Gastrocnemius medialis (tissue), 4 donors: ENCODE results near the gene MYL11.

Experiments
- POLR2A ChIP-seq, 2 donors: fragments of 450-650 bp; IDR thresholded peaks; one replicate each; pipeline ENCODE4 v1.6.1; 2017; ENCODE audit warnings: antibody characterized with exemption in 2 of 2, mild to moderate bottlenecking in 2 of 2, moderate library complexity in 2 of 2
- TF ChIP-seq, protein P1 (sequence below), 5 experiments: fragments of 450-650 bp in 3 of 5; fragments of 200-600 bp in 2 of 5; sonication (generic) in 2 of 5; IDR thresholded peaks in 4 of 5; conservative IDR thresholded peaks in 1 of 5; 1 replicate in 4 of 5; 2 replicates in 1 of 5; pipeline ENCODE4 v1.5.1; 2016 to 2019; ENCODE audit warnings: antibody characterized with exemption in 5 of 5, mild to moderate bottlenecking in 3 of 5, moderate library complexity in 3 of 5

DNA sequence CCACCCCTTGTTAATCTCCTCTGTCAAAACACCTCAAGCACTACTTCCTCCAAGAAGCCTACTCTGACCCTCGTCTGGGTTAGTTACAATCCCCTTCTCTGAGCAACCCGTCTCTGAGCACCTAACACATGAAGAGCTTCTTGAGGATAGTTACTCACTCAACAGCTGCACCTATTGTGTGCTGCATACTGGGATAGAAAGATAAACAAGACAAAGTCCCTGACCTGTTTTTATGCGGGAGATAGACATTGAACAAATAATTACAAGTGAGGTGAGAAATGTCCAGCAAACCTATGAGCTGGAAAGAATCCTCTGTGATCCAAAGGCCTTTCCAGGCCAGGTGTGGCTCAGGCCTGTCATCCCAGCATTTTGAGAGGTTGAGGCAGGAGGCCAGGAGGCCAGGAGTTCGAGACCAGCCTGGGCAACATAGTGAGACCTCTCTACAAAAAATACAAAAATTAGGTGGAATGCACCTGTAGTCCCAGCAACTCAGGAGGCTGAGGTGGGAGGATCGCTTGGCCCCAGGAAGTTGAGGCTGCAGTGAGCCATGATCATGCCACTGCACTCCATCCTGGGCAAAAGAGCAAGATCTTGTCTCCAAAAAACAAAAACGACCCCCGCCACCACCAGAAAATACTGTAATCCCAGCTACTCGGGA, 27.3 kb downstream of the MYL11 start:
- TF ChIP-seq, protein P1, sequence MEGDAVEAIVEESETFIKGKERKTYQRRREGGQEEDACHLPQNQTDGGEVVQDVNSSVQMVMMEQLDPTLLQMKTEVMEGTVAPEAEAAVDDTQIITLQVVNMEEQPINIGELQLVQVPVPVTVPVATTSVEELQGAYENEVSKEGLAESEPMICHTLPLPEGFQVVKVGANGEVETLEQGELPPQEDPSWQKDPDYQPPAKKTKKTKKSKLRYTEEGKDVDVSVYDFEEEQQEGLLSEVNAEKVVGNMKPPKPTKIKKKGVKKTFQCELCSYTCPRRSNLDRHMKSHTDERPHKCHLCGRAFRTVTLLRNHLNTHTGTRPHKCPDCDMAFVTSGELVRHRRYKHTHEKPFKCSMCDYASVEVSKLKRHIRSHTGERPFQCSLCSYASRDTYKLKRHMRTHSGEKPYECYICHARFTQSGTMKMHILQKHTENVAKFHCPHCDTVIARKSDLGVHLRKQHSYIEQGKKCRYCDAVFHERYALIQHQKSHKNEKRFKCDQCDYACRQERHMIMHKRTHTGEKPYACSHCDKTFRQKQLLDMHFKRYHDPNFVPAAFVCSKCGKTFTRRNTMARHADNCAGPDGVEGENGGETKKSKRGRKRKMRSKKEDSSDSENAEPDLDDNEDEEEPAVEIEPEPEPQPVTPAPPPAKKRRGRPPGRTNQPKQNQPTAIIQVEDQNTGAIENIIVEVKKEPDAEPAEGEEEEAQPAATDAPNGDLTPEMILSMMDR (IDR thresholded peaks at IDR 0.05 in 4 of 5, conservative IDR thresholded peaks at IDR 0.05 in 1 of 5) = no peak
- no peak for TF ChIP-seq POLR2A (IDR thresholded peaks at IDR 0.05)
